GM21447 (cell line): ENCODE results near the gene TNF.
"Not testable (repeated sequence)": the region's sequence is repeated elsewhere in the genome, so short reads cannot be mapped to it uniquely, and the experiment has no call there.

ENCODE experiments used
- ATAC-seq: cut with Tn5 transposase; IDR thresholded peaks from one replicate; pipeline ENCODE4 v1.9.1; 2021; ENCODE audit not compliant: unreplicated experiment

Gene TNF

GRCh38 chr6:31543639-31544038 is 31.7 kb upstream of the TNF start:
- ATAC-seq: no peak

GRCh38 chr6:31544676-31545075 is 30.7 kb upstream of the TNF start:
- ATAC-seq: no peak

- no peak for ATAC-seq
Observed at GRCh38 chr6:31545291-31545690, 30.1 kb upstream of the TNF start.

- ATAC-seq: peak; percentile 44
Observed at GRCh38 chr6:31546339-31546957, 28.9 kb upstream of the TNF start, which contains the start of gene ATP6V1G2. ATP6V1G2 (minus strand) TSS chr6:31546608; CDS start chr6:31546559, 49 bp downstream.

GRCh38 chr6:31546958-31547726 is 28.2 kb upstream of the TNF start, which contains the start of gene NFKBIL1:
NFKBIL1 (plus strand) TSS chr6:31547608; CDS start chr6:31547695, 87 bp downstream.
- ATAC-seq: peak; percentile 65

- ATAC-seq: no peak
Observed at GRCh38 chr6:31547727-31548543, 27.4 kb upstream of the TNF start.

- no peak for ATAC-seq
Observed at GRCh38 chr6:31548544-31548873, 26.9 kb upstream of the TNF start.

- not testable (repeated sequence) for ATAC-seq
Observed at GRCh38 chr6:31551371-31551770, 24.0 kb upstream of the TNF start.

GRCh38 chr6:31556307-31556706 is 19.1 kb upstream of the TNF start:
- ATAC-seq: no peak

- no peak for ATAC-seq
Observed at GRCh38 chr6:31557443-31558317, 17.7 kb upstream of the TNF start.

GRCh38 chr6:31558318-31558625 is 17.1 kb upstream of the TNF start:
- ATAC-seq: no peak

GRCh38 chr6:31558631-31559500 is 16.5 kb upstream of the TNF start:
- no peak for ATAC-seq

- ATAC-seq: peak; percentile 1
Observed at GRCh38 chr6:31559606-31559957, 15.8 kb upstream of the TNF start.

GRCh38 chr6:31559958-31560696 is 15.2 kb upstream of the TNF start:
- peak; percentile 62 for ATAC-seq

GRCh38 chr6:31560697-31561058 is 14.7 kb upstream of the TNF start:
- no peak for ATAC-seq

- ATAC-seq: no peak
Observed at GRCh38 chr6:31567531-31568370, 7.6 kb upstream of the TNF start.

- peak; percentile 59 for ATAC-seq
Observed at GRCh38 chr6:31568537-31568961, 6.8 kb upstream of the TNF start.

- ATAC-seq: no peak
Observed at GRCh38 chr6:31569861-31570536, 5.4 kb upstream of the TNF start.
